Measurements from ENCODE around the gene KNDC1.

Gene KNDC1

DNA sequence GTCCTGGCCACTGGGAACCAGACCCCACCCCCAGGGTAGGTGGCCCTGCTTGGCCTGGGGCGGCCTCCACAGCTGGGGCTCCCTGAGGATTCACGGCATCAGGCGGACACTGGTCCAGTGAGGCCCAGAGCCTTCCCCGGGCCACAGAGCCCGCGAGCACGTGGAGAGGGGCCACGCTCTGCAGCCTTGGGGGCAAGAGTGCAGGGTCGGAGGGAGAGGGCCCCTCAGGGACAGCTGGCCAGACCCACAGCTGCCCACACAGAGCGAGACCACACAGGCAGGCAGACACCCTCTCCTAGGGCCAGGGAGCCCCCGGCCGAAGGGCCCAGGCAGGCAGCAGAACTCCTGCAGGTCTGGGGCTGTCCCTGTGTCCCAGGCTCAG is 88.3 kb downstream of the KNDC1 start:
- peaks cover 3% of the 10 kb centered on the region; the same call in 1 of the 2 replicates for H3K4me1 ChIP-seq (ENCODE audit: insufficient read depth, low read length)
- H3K36me3 ChIP-seq (ENCODE audit: insufficient read depth, low read length), result no peaks in the 10 kb centered on the region
- no peaks in the 10 kb centered on the region for H3K9me3 ChIP-seq (ENCODE audit: control insufficient read depth, insufficient read depth, low read length)
- no peak overlapping the region for H3K9ac ChIP-seq (ENCODE audit: low read depth, low read length)

DNA sequence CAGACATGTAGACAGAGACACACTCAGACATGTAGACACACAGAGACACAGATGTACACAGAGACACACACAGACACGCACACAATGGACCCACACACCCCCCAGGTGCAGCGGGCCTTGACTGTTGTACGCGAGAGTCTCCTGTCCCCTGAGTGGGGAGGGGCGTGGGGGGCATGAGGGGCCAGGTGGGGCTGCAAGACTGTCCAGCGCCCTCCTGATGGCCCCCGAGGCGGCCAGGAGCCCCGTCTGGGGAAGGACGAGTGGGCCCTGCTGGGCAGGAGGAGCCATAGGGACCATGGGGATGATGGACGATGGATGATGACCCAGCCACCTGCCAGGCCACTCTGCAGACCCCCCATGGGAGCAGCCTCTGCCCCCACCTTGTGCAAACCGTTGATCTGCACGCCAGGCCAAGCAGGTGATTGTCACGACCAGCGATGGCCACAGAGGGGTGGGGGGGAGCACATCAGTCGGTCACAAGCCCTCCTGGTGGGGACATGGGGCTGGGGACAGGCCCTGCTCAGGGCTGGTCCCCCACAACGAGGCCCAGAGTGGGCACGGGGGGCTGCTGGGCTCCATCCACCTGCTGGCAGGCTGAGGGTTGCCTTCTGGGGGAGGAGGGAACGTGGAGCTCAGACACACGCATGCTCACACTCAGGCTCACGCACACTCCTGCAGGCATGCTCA is 89.2 kb downstream of the KNDC1 start:
- H3K9ac ChIP-seq (ENCODE audit: low read depth, low read length), result no peak overlapping the region

DNA sequence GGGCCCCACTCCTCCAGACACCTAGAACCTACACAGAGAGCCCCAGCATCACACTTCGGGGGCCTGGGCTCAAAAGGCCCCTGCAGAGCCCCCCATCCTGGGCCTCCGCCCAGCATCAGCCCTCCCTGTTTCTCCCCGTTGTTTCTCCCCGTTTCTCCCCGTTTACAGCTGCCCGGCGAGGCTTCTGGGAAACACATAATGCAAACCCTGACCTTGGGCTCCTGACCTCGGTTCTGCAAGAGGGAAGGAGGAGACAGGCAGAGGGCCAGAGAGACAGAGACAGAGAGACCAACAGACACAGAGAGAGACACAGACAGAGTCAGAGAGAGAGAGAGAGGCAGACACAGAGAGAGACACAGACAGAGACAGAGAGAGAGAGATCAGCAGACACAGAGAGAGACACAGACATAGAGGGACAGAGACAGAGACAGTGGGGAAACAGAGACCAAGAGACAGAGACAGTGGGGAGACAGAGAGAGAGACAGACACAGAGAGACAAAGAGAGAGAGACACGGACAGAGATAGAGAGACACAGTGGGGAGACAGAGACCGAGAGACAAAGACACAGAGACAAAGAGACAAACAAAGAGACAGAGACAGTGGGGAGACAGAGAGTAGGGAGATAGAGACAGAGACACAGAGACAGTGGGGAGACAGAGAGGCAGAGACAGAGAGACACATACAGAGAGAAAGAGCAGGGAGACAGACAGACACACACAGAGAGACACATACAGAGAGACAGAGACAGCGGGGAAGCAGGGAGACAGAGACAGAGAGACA is 90.1 kb downstream of the KNDC1 start:
- Histone ChIP-seq H3K9me3 (ENCODE audit: control insufficient read depth, insufficient read depth, low read length) (no peaks in the 10 kb centered on the region), H3K9ac (ENCODE audit: low read depth, low read length) (no peak overlapping the region), H3K36me3 (ENCODE audit: insufficient read depth, low read length) (no peaks in the 10 kb centered on the region), H3K4me1 (ENCODE audit: insufficient read depth, low read length) (peaks cover 3% of the 10 kb centered on the region; the same call in 1 of the 2 replicates)

More for the DNA sequence above, 89.2 kb downstream of the KNDC1 start:
- no peaks in the 10 kb centered on the region for H3K36me3 ChIP-seq (ENCODE audit: insufficient read depth, low read length)
- no peaks in the 10 kb centered on the region for H3K9me3 ChIP-seq (ENCODE audit: control insufficient read depth, insufficient read depth, low read length)
- peaks cover 3% of the 10 kb centered on the region; the same call in 1 of the 2 replicates for H3K4me1 ChIP-seq (ENCODE audit: insufficient read depth, low read length)

DNA sequence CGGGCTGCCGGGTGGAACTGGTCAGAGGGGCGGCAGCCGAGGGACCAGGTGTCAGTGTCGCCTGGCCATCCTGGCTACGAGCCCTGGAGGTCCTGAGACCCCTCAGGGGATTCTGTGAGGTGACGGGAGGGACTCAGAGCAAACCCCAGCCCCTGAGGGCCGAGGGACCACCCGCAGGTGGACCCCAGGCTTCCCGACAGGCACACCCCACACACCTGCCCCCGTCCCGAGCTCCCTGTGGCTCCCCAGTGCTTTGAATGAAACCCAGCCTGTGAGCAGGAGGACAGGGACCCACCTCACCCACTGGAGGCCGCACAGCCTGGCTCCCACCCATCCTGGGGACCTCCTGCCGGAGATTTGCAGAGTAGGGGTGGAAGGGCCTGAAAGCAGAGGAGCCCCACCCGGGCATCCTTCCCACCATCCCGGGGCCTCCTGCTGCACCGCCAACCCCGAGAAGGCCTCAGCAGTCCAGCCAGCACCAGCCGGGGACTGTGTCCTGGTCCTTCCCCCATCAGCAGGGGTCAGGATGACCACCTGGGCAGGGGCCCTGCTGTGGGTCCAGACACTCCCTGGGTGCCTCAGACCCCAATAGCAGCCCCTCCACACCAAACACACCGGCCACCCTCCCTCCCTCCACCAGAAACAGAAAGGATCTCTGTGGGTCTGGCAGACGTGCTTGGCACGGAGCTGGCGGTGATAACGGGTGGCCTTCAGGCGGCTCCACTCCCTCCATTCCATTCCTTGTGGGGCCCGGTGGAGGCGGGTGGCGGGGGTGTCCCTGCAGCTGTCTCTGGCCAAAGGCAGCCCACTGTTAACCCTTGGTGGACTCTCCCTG is 91.6 kb downstream of the KNDC1 start:
- Histone ChIP-seq H3K9ac (ENCODE audit: low read depth, low read length) (no peak overlapping the region), H3K4me1 (ENCODE audit: insufficient read depth, low read length) (no peaks in the 10 kb centered on the region; the same call in 1 of the 2 replicates), H3K9me3 (ENCODE audit: control insufficient read depth, insufficient read depth, low read length) (no peaks in the 10 kb centered on the region), H3K36me3 (ENCODE audit: insufficient read depth, low read length) (no peaks in the 10 kb centered on the region)

DNA sequence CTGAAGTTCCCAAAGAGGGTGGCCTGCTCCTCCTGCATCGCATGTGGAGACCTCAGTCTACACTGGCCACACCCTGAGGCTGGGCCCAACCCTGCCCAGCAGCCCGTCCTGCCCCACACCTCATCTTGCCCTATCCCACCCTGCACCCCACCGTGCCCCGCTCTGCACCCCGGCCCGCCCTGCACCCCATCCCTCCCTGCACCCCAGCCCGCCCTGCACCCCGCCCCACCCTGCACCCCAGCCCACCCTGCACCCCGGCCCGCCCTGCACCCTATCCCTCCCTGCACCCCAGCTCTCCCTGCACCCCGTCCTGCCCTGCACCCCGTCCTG is 92.2 kb downstream of the KNDC1 start:
- H3K36me3 ChIP-seq (ENCODE audit: insufficient read depth, low read length), result no peaks in the 10 kb centered on the region
- no peak overlapping the region for H3K9ac ChIP-seq (ENCODE audit: low read depth, low read length)
- H3K4me1 ChIP-seq (ENCODE audit: insufficient read depth, low read length), result no peaks in the 10 kb centered on the region; the same call in 1 of the 2 replicates
- H3K9me3 ChIP-seq (ENCODE audit: control insufficient read depth, insufficient read depth, low read length), result no peaks in the 10 kb centered on the region

DNA sequence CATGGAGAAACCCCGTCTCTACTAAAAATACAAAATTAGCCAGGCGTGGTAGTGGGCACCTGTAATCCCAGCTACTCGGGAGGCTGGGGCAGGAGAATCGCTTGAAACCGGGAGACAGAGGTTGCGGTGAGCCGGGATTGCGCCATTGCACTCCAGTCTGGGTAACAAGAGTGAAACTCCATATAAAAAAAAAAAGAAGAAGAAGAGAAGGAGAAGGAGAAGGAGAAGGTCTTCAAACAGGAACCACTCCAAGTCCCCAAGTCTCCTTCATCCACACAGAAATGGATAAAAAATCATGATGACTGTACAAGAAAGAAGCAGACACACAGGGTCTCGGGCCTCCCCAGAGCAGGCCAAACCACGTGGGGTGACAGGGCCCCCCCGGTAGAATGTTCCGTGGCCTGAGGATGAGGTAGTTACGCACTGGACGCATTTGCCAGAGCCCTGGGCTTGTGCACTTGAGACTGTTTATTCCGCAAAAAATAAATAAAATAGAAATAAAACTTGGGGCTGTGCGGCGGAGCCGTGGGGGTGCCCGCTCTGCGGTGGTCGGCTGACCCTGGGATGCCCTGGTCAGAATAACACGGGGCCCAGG is 93.4 kb downstream of the KNDC1 start:
- Histone ChIP-seq H3K9me3 (ENCODE audit: control insufficient read depth, insufficient read depth, low read length) (no peaks in the 10 kb centered on the region), H3K9ac (ENCODE audit: low read depth, low read length) (no peak overlapping the region), H3K36me3 (ENCODE audit: insufficient read depth, low read length) (no peaks in the 10 kb centered on the region), H3K4me1 (ENCODE audit: insufficient read depth, low read length) (peaks cover 6% of the 10 kb centered on the region; the same call in 1 of the 2 replicates)

DNA sequence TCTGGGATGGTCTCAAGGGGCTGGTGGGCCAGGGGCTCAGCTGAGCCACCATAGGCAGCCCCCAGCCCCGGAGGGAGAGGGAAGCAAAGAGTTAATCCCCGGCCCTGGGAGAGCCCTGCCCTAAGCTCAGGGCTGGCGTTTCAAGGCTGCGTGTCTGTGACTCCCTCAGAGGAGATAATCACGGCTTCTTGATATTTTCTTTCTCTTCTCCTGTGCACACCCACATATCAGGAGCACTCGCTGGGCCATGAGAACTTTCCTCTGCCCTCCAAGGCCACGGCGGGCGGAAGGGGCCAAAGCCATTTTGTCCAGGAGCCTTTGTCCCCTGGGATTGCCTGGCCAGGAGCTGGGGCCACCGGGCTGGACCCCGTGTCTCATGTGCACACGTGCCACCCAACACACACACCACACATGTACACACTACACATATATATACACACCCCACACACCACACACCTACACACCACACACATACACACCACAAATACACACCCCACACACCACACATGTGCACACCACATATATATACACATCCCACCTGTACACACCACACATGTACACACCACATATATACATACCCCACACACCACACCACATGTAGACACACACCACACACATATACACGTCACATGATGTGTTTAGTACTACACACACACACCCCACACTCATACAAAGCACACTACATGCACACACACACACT is 94.6 kb downstream of the KNDC1 start:
- Histone ChIP-seq H3K9me3 (ENCODE audit: control insufficient read depth, insufficient read depth, low read length) (no peaks in the 10 kb centered on the region), H3K36me3 (ENCODE audit: insufficient read depth, low read length) (no peaks in the 10 kb centered on the region), H3K9ac (ENCODE audit: low read depth, low read length) (no peak overlapping the region), H3K4me1 (ENCODE audit: insufficient read depth, low read length) (peaks cover 6% of the 10 kb centered on the region; the same call in 1 of the 2 replicates)

DNA sequence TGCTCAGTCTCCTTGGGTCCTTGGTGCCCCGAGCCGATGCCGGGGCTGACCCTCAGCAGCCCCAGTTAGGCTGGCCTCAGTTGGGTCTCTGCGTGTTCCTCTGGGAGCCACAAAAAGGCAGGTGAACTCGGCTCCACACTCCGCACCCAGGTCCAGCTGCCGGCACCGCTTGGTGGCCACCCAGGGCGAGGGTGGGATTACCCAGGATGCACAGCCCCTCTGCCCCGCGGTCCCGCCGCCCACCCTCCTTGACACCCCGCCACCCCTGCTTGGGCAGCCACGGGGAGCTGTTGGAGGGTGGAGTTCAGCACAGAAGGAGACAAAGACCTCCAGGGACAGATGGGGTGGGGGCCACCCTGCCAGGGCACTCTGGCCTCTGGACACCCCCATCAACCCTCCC is 95.3 kb downstream of the KNDC1 start:
- Histone ChIP-seq H3K4me1 (ENCODE audit: insufficient read depth, low read length) (peaks cover 6% of the 10 kb centered on the region; the same call in 1 of the 2 replicates), H3K9ac (ENCODE audit: low read depth, low read length) (no peak overlapping the region), H3K9me3 (ENCODE audit: control insufficient read depth, insufficient read depth, low read length) (no peaks in the 10 kb centered on the region), H3K36me3 (ENCODE audit: insufficient read depth, low read length) (no peaks in the 10 kb centered on the region)

DNA sequence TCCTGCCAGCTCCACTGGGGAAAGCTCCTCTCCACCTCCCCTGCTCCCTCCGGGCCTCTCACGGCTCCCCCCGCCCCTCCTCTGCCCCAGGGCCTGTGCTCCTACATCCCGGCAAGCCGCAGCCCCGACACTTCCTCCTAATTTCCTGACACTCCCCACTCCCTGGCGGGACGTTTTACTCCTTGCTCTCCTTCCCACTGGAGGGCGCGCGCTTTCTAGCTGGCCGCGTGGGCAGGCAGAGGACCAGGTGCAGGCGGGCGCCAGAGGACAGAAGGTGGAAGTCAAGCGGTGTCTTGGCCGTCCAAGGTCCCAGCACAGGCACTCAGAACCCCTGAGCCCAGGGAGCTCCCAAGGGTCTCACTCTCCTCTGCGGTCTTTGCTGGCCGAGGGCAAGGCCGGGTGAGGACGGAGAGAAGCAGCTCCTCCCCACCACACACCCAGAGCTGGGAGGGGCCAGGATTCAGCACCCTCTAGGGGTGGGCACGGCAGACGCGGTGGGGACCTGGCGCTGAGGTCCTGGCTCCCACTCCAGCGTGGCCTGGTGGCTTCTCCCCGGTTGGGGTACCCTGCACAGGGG is 97.6 kb downstream of the KNDC1 start:
- H3K9ac ChIP-seq (ENCODE audit: low read depth, low read length), result peak overlapping the region; percentile 39; the same call in 1 of the 2 replicates
- H3K4me1 ChIP-seq (ENCODE audit: insufficient read depth, low read length), result peaks cover 14% of the 10 kb centered on the region; the same call in 1 of the 2 replicates
- no peaks in the 10 kb centered on the region for H3K36me3 ChIP-seq (ENCODE audit: insufficient read depth, low read length)

DNA sequence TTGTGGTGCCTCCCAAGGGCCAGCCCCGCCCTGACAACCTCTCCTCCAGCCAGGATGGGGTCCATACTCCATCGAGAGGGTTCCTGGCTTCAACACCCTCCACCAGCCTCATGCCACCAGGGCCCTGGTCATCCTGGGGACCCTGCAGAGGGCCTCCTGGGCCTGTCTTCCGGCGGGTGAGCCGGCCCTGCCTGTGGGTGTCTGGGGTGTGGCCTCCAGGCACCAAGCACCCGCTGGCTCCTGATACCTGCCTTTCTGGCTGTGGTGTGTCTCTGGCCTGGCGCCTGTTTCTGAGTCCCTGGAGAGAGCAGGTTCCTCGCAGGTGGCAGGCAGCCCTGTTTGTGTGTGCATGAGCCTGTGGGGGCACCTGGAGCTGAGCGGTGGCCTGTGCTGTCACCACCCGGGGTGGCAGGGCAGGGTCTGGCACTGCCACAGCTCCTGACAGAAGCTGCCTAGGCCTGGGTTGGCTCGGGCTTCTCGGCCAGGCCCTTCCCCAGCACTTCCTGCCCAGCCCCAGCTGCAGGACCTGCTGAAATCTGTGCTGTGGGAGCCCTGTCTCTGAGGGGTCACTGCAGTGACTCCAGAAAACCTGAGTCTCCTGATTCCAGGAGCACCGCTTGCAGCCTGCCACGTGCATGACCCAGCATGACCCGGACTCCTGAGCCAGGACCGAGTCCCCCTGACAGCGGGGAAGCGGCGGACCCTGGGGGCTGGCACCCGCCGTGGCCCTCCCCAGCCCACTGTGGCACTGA is 98.2 kb downstream of the KNDC1 start:
- no peak overlapping the region; the same call in 1 of the 2 replicates for H3K9ac ChIP-seq (ENCODE audit: low read depth, low read length)
- peaks cover 14% of the 10 kb centered on the region; the same call in 1 of the 2 replicates for H3K4me1 ChIP-seq (ENCODE audit: insufficient read depth, low read length)
- no peaks in the 10 kb centered on the region for H3K36me3 ChIP-seq (ENCODE audit: insufficient read depth, low read length)
- no peaks in the 10 kb centered on the region for H3K9me3 ChIP-seq (ENCODE audit: control insufficient read depth, insufficient read depth, low read length)

More for the DNA sequence above, 97.6 kb downstream of the KNDC1 start:
- H3K9me3 ChIP-seq (ENCODE audit: control insufficient read depth, insufficient read depth, low read length), result no peaks in the 10 kb centered on the region

DNA sequence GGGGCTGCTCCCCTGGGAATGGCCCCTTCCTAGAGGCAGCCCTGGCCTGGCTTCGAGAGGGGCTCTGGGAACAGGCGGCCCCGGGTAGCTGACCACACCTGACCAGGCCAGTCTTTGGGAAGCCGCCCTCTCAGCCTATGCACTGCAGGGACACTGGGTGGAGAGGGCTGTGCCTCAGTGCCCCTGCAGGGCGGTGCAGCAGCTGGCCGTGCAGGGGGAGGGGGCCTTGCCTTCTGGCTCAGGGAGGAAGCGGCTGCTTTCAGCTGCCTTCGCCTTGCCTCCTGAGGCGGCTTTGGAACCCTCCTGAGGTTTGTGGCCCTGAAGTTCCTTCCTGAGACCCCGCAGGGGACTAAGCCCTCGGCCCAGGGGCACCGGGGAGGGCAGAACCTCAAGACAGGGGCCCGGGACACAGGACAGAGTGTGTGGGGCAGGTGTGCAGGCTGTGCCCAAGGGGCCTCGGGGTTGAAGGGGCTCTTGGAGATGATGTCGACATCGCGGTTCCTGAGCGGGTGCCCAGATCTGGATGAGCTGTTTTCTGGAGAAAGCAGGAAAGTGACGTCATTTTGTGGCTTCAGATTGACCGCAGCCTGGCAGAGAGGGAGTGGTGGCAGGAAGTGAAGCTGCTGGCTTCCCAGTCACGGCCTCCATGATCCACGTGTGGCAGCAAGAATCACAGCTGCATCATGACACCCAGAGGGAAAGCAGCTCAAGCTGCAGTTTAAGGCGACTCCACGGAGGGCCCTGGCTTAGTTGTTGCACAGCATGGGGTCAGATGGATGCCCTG is 99.0 kb downstream of the KNDC1 start:
- Histone ChIP-seq H3K9me3 (ENCODE audit: control insufficient read depth, insufficient read depth, low read length) (no peaks in the 10 kb centered on the region), H3K9ac (ENCODE audit: low read depth, low read length) (no peak overlapping the region), H3K36me3 (ENCODE audit: insufficient read depth, low read length) (no peaks in the 10 kb centered on the region), H3K4me1 (ENCODE audit: insufficient read depth, low read length) (peaks cover 14% of the 10 kb centered on the region; the same call in 1 of the 2 replicates)

DNA sequence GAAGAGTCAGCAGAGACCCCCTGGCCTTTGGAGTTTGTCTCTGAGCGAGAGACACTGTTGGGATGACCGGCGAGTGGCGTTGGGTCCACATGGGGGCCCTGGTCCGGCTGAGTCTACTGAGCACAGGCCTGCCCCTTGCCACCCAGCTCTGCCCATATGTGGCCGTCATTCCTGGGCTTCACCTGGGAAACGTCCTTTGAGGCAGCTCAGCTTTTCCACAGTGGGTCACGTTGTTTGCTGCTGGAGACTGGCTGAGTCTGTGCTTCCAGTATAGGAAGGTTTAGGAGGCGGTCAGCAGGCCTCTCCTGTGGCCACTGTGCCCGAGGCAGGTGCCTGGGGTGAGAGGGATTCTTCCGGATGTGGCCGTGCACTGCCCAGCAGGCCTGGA is 99.6 kb downstream of the KNDC1 start:
- Histone ChIP-seq H3K36me3 (ENCODE audit: insufficient read depth, low read length) (no peaks in the 10 kb centered on the region), H3K9ac (ENCODE audit: low read depth, low read length) (no peak overlapping the region), H3K9me3 (ENCODE audit: control insufficient read depth, insufficient read depth, low read length) (no peaks in the 10 kb centered on the region), H3K4me1 (ENCODE audit: insufficient read depth, low read length) (peaks cover 14% of the 10 kb centered on the region; the same call in 1 of the 2 replicates)
